Esophagus squamous epithelium (tissue), 4 donors: ENCODE data around the gene IL17RE.

ENCODE experiments used
- CTCF ChIP-seq, 6 experiments: fragments of 450-650 bp in 4 of 6; fragments of 200-600 bp in 2 of 6; sonication (generic) in 2 of 6; IDR thresholded peaks; one replicate each; pipeline ENCODE4 v1.5.1; 2016 to 2019; ENCODE audit warnings: antibody characterized with exemption in 6 of 6, mild to moderate bottlenecking in 4 of 6, moderate library complexity in 4 of 6
- POLR2A ChIP-seq, 4 donors: fragments of 450-650 bp; IDR thresholded peaks; one replicate each; pipeline ENCODE4 v1.6.1; 2017; ENCODE audit warnings: antibody characterized with exemption in 4 of 4, mild to moderate bottlenecking in 4 of 4, moderate library complexity in 3 of 4

DNA sequence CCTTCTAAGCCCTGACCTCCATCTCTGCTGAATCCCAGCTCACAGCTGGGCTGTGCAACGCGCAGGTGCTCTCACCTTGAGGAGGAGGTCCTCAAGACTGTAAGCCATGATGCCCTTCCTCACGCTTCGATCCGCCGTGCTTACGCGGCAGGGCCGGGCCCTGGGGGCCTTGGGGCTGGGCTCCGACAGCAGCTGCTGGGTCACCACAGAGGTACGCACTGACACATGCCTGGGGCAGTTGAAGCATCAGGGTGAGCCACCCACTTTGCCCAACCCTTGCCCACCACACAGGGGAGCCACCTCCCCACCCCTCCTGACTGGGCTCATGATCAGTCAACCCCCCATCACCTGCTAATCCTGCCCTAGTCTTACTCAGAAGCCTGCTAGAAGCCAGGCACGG is 25.7 kb upstream of the IL17RE start:
- TF ChIP-seq CTCF (IDR thresholded peaks at IDR 0.05) (no peak), POLR2A (IDR thresholded peaks at IDR 0.05) (no peak)
